ENCODE measurements around the gene TUB.

DNA sequence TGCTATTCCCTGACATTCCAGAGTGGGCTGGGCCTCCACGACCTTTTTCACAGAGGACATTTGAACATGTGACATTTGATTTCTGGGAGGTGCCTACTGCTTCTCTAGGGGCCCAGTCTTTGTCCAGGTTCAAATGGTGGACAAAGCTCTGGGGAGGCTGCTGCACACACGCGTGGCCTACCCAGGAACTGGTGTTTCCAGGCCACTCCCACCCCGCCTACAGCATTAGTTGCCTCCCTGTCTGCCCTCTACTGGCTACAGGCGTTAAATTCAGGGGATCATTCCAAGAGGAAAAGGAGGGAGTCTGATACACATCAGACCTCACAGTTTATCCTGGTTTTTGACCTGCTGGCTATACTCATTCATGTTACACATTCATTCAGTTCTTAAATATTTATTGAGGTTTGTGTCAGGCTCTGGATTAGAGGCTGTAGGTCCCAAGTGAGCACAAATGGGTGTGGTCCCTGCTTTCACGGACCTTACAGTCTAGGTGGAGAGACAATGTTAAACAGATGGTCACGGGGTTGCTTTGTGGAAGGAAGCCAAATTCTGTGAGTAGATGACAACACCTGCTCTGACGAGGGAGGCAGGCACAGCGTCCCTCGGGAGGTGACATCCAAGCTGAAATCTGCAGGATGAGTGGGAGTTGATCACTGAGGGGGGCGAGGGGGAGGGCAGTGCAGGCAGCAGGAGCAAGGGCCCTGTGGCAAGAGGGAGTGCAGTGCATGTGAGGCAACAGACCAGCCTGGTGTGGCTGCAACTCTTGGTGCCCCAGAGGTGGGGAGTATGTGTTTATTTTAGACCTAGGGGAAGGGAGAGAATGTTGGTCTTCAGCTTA is 11.8 kb downstream of the TUB start:
- no peak for TF ChIP-seq POLR2A (IDR thresholded peaks at IDR 0.05)
- no peak for TF ChIP-seq POLR2AphosphoS5 (IDR thresholded peaks at IDR 0.05; ENCODE audit: insufficient read depth in 1 of 2, low read depth in 1 of 2)
